Neuronal stem cell (in vitro differentiated cells): Measurements from ENCODE around the gene PRKN.
A peak's percentile ranks its signal among the peaks of the same experiment; 100 is the strongest.

Source experiments
- DNase-seq: peaks from one replicate; pipeline ENCODE4 v3.0.0-alpha.2; 2013; ENCODE audit warnings: low spot score
- H2AFZ ChIP-seq: one replicate; pipeline ENCODE4 v1.6.1; 2013; ENCODE audit warnings: mild to moderate bottlenecking, low read length, inconsistent platforms
- H2AK5ac ChIP-seq: 2 replicates; pipeline ENCODE4 v1.6.1; 2013; ENCODE audit warnings: low read depth, mild to moderate bottlenecking, inconsistent platforms, low read length, moderate library complexity, mixed read lengths
- H2BK120ac ChIP-seq: 2 replicates; pipeline ENCODE4 v1.6.1; 2013; ENCODE audit warnings: low read depth, mild to moderate bottlenecking, inconsistent platforms, low read length, moderate library complexity, mixed read lengths
- H2BK12ac ChIP-seq: one replicate; pipeline ENCODE4 v1.6.1; 2013; ENCODE audit warnings: low read length, inconsistent platforms
- H2BK15ac ChIP-seq: 2 replicates; pipeline ENCODE4 v1.6.1; 2013; ENCODE audit warnings: mild to moderate bottlenecking, low read length, inconsistent platforms, mixed read lengths
- H2BK5ac ChIP-seq: one replicate; pipeline ENCODE4 v1.6.1; 2013; ENCODE audit warnings: inconsistent platforms, mild to moderate bottlenecking, low read length, moderate library complexity
- H3K14ac ChIP-seq: one replicate; pipeline ENCODE4 v1.6.1; 2013; ENCODE audit warnings: low read length, inconsistent platforms
- H3K18ac ChIP-seq: 2 replicates; pipeline ENCODE4 v1.6.1; 2013; ENCODE audit warnings: low read length, inconsistent platforms
- H3K23ac ChIP-seq: 2 replicates; pipeline ENCODE4 v1.6.1; 2013; ENCODE audit warnings: low read depth, mild to moderate bottlenecking, mixed read lengths, low read length, inconsistent platforms; ENCODE audit not compliant: poor library complexity
- H3K27ac ChIP-seq: replicated peaks from 3 replicates; pipeline ENCODE4 v1.5.1; 2013; ENCODE audit warnings: low read length, inconsistent platforms
- H3K27me3 ChIP-seq, 3 experiments: 2 replicates each; pipeline ENCODE4 v1.6.1; 2013; ENCODE audit warnings: low read length in 3 of 3, mild to moderate bottlenecking in 2 of 3, inconsistent platforms in 1 of 3, low read depth in 1 of 3, mixed read lengths in 1 of 3, moderate library complexity in 1 of 3; ENCODE audit not compliant: control insufficient read depth in 3 of 3, insufficient read depth in 3 of 3
- H3K36me3 ChIP-seq, 2 donors: replicated peaks in 1 of 2; 2 replicates each; pipeline ENCODE4 v1.6.1; 2013; ENCODE audit warnings: low read length in 2 of 2; ENCODE audit not compliant: control insufficient read depth in 2 of 2, insufficient read depth in 2 of 2
- H3K4ac ChIP-seq: 2 replicates; pipeline ENCODE4 v1.6.1; 2013; ENCODE audit warnings: inconsistent platforms, mild to moderate bottlenecking, low read length, moderate library complexity
- H3K4me1 ChIP-seq, 2 donors: 1 replicate in 1 of 2; 2 replicates in 1 of 2; pipeline ENCODE4 v1.6.1; 2013; ENCODE audit warnings: low read length in 2 of 2, low read depth in 1 of 2; ENCODE audit not compliant: control insufficient read depth in 2 of 2, insufficient read depth in 1 of 2
- H3K4me2 ChIP-seq: one replicate; pipeline ENCODE4 v1.6.1; 2013; ENCODE audit warnings: mild to moderate bottlenecking, low read length, inconsistent platforms; ENCODE audit not compliant: insufficient read depth, poor library complexity, severe bottlenecking
- H3K4me3 ChIP-seq, 2 donors: 2 replicates each; pipeline ENCODE4 v1.5.1; 2013; ENCODE audit warnings: low read length in 2 of 2, mild to moderate bottlenecking in 2 of 2, inconsistent platforms in 1 of 2, moderate library complexity in 1 of 2
- H3K79me1 ChIP-seq: one replicate; pipeline ENCODE4 v1.6.1; 2013; ENCODE audit warnings: low read depth, mild to moderate bottlenecking, inconsistent platforms, low read length, moderate library complexity
- H3K9ac ChIP-seq: one replicate; pipeline ENCODE4 v1.6.1; 2013; ENCODE audit warnings: mild to moderate bottlenecking, low read depth, low read length, inconsistent platforms; ENCODE audit not compliant: poor library complexity
- H3K9me3 ChIP-seq, 2 donors: replicated peaks in 1 of 2; 2 replicates each; pipeline versions ENCODE3 to v1.6.1; 2013; ENCODE audit warnings: low read length in 2 of 2, mild to moderate bottlenecking in 2 of 2, inconsistent platforms in 1 of 2, low read depth in 1 of 2, mixed read lengths in 1 of 2, moderate library complexity in 1 of 2; ENCODE audit not compliant: control insufficient read depth in 2 of 2, insufficient read depth in 1 of 2
- H4K8ac ChIP-seq: one replicate; pipeline ENCODE4 v1.6.1; 2013; ENCODE audit warnings: low read depth, mild to moderate bottlenecking, inconsistent platforms, low read length, moderate library complexity
- H4K91ac ChIP-seq: one replicate; pipeline ENCODE4 v1.6.1; 2013; ENCODE audit warnings: low read length, low read depth, mild to moderate bottlenecking, inconsistent platforms; ENCODE audit not compliant: poor library complexity
- WGBS, 2 donors: extraction: QIAGEN DNeasy Blood & Tissue Kit; methylation state at CpG; one replicate each; pipeline ENCODE4 v1.1.7; 2013; ENCODE audit warnings: missing lambda C conversion rate in 2 of 2, mixed read lengths in 1 of 2; ENCODE audit not compliant: insufficient read length in 2 of 2, insufficient replicate concordance in 1 of 2; ENCODE audit errors: extremely low coverage in 2 of 2; 5-methylcytosine and 5-hydroxymethylcytosine counted together

The PRKN gene

GRCh38 chr6:161557333-161558107, 1170.0 kb downstream of the PRKN start:
- Histone ChIP-seq H2BK5ac (no peak overlapping the region), H3K9me3 (peaks cover 2 to 7% of the 10 kb centered on the region in 2 donors), H3K36me3 (no peaks in the 10 kb centered on the region), H2AK5ac (no peak overlapping the region), H2BK12ac (no peak overlapping the region), H3K4ac (no peak overlapping the region), H3K4me2 (no peak overlapping the region), H3K18ac (no peak overlapping the region), H3K4me1 (no peaks in the 10 kb centered on the region), H3K14ac (no peak overlapping the region), H2BK120ac (no peak overlapping the region), H3K27ac (no peak overlapping the region), H4K8ac (no peak overlapping the region), H3K27me3 (peaks cover 0 to 3% (median 0%) of the 10 kb centered on the region in 3 experiments), H2BK15ac (no peak overlapping the region), H4K91ac (no peak overlapping the region), H3K4me3 (no peak overlapping the region), H3K9ac (no peak overlapping the region), H3K79me1 (no peaks in the 10 kb centered on the region), H3K23ac (no peak overlapping the region), H2AFZ (no peak overlapping the region)
- no CpG with 5 or more reads among the region's 9 CpGs for WGBS, 2 donors
- DNase-seq: no peak

- Histone ChIP-seq H3K27ac (no peak overlapping the region), H3K27me3 (peaks cover 0 to 2% (median 0%) of the 10 kb centered on the region in 3 experiments), H3K9ac (no peak overlapping the region), H2BK5ac (no peak overlapping the region), H3K79me1 (no peaks in the 10 kb centered on the region), H3K14ac (no peak overlapping the region), H2BK15ac (no peak overlapping the region), H3K23ac (no peak overlapping the region), H2BK120ac (no peak overlapping the region), H2BK12ac (no peak overlapping the region), H2AFZ (no peak overlapping the region), H3K18ac (no peak overlapping the region), H3K4me2 (no peak overlapping the region), H3K4me3 (no peak overlapping the region), H4K8ac (no peak overlapping the region), H2AK5ac (no peak overlapping the region), H4K91ac (no peak overlapping the region), H3K9me3 (peaks cover 3 to 7% of the 10 kb centered on the region in 2 donors), H3K4me1 (peaks cover 0 to 3% of the 10 kb centered on the region in 2 donors), H3K4ac (no peak overlapping the region), H3K36me3 (no peaks in the 10 kb centered on the region)
- DNase-seq: no peak
Measured at GRCh38 chr6:161554883-161555282, 1172.7 kb downstream of the PRKN start.

- DNase-seq: no peak
- Histone ChIP-seq H3K27ac (no peak overlapping the region), H3K23ac (no peak overlapping the region), H2AFZ (no peak overlapping the region), H4K8ac (no peak overlapping the region), H2BK120ac (no peak overlapping the region), H3K36me3 (no peaks in the 10 kb centered on the region), H3K18ac (no peak overlapping the region), H2BK15ac (no peak overlapping the region), H3K79me1 (no peaks in the 10 kb centered on the region), H2BK12ac (no peak overlapping the region), H3K4me3 (no peak overlapping the region), H3K27me3 (peaks cover 0 to 2% (median 0%) of the 10 kb centered on the region in 3 experiments), H4K91ac (no peak overlapping the region), H3K9ac (no peak overlapping the region), H2BK5ac (no peak overlapping the region), H3K4ac (no peak overlapping the region), H3K9me3 (peaks cover 2 to 5% of the 10 kb centered on the region in 2 donors), H2AK5ac (no peak overlapping the region), H3K4me1 (peaks cover 1 to 20% of the 10 kb centered on the region in 2 donors), H3K4me2 (no peak overlapping the region), H3K14ac (no peak overlapping the region)
- WGBS, 2 donors: no CpG with 5 or more reads among the region's 4 CpGs
Measured at GRCh38 chr6:161549977-161550655, 1177.5 kb downstream of the PRKN start.

DNA sequence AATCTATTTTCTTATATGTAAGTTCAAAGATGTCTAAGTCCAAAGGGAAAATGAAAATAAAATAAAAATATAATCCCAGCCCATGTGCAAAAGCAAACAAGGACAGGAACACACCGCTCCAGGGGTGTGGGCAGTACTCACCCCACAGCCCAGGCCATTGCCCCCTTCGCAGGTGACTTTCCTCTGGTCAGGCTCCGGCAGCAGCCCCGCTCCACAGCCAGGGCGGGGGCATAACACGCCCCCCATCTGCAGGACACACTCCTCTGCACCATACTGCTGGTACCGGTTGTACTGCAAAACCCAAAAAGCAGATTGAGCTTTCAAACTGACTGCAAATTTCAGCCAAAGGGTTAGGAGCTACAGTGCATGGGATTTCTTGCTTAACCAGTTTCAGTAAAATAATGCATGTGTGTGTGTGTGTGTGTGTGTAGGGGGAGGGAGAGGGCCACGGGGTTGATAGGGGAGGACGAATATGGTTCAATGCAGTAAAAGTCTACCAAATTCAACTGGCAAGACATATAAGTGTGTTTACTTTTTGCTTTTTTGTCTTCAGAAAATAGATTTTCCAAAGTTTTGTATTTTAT, 1178.8 kb downstream of the PRKN start:
- Histone ChIP-seq H4K8ac (no peak overlapping the region), H3K4me1 (peaks cover 1 to 20% of the 10 kb centered on the region in 2 donors), H2BK120ac (no peak overlapping the region), H2BK12ac (no peak overlapping the region), H3K79me1 (no peaks in the 10 kb centered on the region), H3K27me3 (peaks cover 0 to 2% (median 0%) of the 10 kb centered on the region in 3 experiments), H3K4me2 (no peak overlapping the region), H4K91ac (no peak overlapping the region), H3K4me3 (no peak overlapping the region), H2AFZ (no peak overlapping the region), H3K36me3 (no peaks in the 10 kb centered on the region), H2AK5ac (no peak overlapping the region), H3K14ac (no peak overlapping the region), H2BK15ac (no peak overlapping the region), H3K18ac (peak overlapping the region; percentile 77), H3K23ac (peak overlapping the region; percentile 21), H3K9me3 (peaks cover 0 to 2% of the 10 kb centered on the region in 2 donors), H3K27ac (no peak overlapping the region), H3K9ac (no peak overlapping the region), H2BK5ac (no peak overlapping the region), H3K4ac (no peak overlapping the region)
- DNase-seq: no peak
- no CpG with 5 or more reads among the region's 9 CpGs for WGBS, 2 donors
